Medulla oblongata (tissue), 1 donor: Measurements from ENCODE around the gene PRM3.

Experiments used
- DNase-seq: peaks from one replicate; pipeline ENCODE4 v3.0.0-alpha.2; 2015; ENCODE audit errors: extremely low spot score

PRM3 gene

DNA sequence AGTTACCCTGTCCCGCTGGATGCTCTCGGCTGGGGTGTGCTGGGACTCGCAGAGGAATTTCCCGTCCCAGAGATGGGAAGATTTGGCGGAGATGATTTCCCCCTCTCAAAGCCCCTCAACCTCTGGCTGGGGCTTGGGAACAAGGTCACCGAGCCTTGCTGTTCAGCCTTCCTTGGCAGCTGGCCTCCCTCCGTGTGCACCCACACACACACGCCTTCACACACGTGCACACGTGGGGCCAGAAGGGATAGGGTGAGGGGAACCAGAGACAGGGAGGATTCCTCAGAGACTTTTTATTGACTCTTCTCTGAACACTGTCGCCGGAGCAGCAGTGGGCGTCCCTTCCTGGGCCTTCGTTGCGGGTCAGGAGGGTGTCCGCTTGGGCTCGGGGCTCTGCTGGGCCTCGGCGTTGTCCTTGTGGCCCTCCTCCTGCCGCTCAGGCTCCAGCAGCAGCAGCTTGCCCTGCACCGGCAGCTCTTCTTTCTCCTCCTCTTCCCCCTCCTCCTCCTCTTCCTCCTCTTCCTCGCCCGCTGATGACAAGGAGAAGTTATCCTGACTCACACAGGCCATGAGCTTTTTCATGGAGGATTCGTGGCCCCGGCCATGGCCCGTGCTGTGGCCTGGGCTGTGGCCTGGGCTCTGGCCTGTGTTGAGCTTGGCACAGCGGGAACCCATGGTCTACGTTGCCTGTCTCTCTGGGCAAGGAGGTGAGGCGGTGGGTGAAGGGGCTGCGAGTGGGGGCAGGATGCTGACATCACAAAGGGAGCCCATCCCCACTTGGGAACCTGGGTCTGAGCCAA, at the start of gene PRM3:
Gene PRM3 (minus strand): TSS at position 709 of the 800 bp plus-strand sequence. CDS start 34 bp downstream, at position 675.
- no peak for DNase-seq

DNA sequence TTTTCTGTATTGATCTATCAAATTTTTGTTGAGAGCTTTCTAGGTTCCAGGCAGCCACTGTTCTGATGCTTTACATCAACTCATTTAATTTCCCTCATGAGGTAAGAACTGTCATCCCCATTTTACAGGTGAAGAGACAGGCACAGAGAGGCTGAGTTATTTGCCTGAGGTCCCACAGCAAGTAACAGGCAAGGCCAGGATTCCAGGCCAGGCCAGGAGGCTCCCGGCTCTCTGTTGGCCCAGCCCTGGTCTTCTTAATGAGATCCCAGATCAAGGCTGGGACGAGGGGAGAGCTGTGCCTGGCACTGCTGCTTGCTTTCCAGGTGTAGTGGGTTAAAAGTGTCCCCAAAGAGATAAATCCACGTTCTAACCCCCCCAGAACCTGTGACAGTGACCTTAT, 49.4 kb upstream of the PRM3 start:
- DNase-seq: no peak

- no peak for DNase-seq
Observed at GRCh38 chr16:11321662-11322061, 48.2 kb upstream of the PRM3 start.

DNA sequence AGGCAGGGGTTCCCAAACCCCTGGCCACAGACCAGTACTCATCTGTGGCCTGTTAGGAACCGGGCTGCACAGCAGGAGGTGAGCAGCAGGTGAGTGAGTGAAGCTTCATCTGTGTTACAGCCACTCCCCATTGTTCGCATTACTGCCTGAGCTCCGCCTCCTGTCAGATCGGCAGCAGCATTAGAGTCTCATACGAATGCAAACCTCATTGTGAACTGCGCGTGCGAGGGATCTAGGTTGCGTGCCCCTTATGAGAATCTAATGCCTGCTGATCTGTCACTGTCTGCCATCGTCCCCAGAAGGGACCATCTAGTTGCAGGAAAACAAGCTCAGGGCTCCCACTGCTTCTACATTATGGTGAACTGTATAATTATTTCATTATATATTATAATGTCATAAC, 46.7 kb upstream of the PRM3 start:
- no peak for DNase-seq

GRCh38 chr16:11319529-11320146, 46.2 kb upstream of the PRM3 start:
- no peak for DNase-seq

DNA sequence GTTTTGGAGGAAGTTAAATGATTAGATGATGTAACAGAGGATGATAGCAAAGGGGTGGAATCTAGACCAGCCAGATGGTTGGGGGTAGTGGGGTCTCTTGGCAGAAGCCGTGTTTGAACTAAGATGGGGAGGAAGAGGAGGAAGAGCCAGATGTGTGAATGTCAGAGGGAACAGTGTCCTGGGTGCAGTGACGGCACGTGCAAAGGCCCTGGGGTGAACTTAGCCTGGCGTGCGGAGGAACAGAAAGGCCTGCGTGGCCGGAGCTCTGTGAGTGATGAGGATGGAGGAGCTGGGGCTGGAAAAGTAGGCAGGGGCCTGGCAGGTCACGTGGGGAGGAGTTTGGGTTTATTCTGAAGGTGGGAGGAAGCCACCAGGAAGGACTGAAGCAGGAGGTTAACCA, 45.4 kb upstream of the PRM3 start:
- no peak for DNase-seq

GRCh38 chr16:11316331-11317015, 43.0 kb upstream of the PRM3 start:
- no peak for DNase-seq

DNA sequence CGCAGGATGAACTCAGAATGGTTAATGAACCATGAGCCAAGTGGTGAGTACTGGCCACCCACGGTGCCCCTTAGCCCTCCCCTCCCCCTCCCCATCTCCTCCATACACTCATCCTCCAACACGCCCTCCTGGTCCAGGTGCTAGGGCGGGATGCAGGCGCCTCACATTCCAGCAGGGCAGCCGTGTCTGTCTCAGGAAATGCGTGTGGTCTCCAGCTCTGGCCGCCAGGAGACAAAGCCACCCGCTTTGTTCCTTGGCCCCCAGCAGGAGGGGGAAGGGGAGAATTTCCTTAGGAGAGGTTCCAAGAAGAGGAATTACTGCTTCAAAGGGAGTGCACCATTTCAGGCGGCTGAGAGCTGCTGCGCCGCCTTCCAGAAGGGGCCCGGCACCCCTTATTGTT, 42.1 kb upstream of the PRM3 start:
- no peak for DNase-seq

- DNase-seq: no peak
Observed at GRCh38 chr16:11314309-11314894, 41.0 kb upstream of the PRM3 start.

GRCh38 chr16:11313493-11314308, 40.3 kb upstream of the PRM3 start:
- no peak for DNase-seq

DNA sequence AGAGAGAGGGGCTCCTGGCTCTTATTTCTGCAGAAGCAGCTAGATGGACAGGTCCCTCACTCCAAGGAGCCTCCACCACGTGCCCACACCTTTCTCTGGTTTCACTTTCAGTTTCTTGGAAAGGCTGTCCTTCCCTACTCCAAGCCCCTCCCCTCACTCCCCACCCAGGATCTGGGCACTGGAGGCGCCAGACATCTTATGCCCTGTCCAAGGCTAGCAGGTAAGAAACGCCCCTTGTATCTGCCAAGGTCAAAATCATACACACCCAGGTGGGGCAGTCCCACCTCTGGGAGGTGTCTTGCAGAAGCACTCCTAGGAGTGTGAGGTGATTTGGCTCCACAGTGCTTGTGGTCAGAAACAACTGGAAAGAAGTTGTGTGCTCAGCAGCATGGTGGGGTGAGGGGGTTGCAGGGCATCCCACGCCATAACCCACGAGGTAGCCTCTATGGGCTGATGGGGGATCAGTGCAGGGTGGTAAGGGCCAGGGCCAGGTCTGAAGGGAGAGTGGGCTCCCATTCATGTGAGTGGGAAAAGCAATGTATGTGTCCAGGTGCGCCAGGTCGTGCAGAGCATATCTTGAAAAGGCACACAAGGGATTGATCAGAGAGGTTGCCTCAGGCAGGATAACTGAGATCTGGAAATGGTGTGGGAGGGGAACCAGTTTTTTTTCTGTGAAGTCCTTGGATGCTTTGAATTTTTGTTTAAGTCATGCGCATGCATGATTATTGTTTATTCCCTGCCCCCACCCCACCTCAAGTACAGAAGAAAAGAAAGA, 39.5 kb upstream of the PRM3 start:
- DNase-seq: no peak

DNA sequence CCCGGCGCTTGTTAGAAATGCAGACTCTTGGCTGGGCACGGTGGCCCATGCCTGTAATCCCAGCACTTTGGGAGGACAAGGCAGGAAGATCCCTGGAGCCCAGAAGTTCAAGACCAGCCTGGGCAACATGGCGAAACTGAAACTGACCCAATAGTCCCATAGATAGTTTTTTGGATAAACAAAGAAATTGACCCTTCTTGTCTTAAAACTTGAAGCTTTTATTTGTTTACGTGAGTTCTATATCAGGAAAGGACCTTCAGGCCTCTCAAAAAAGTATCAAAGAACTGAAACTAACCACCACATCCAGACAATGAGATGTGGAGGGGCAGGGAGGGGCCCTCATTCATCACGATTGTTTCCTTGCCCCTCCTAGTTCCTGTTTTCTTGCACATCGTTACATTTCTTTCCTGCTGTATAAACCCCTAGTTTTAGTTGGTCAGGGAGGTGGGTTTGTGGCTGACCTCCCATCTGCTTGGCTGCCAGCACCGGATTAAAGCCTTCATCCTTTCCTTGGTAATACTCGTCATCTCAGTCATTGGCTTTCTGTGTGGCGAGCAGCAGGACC, 37.6 kb upstream of the PRM3 start:
- DNase-seq: no peak

- DNase-seq: no peak
Observed at GRCh38 chr16:11310634-11310977, 37.2 kb upstream of the PRM3 start.

GRCh38 chr16:11309895-11310633, 36.6 kb upstream of the PRM3 start:
- no peak for DNase-seq

GRCh38 chr16:11308493-11309283, 35.3 kb upstream of the PRM3 start:
- DNase-seq: no peak

- no peak for DNase-seq
Observed at GRCh38 chr16:11307639-11308492, 34.4 kb upstream of the PRM3 start.

DNA sequence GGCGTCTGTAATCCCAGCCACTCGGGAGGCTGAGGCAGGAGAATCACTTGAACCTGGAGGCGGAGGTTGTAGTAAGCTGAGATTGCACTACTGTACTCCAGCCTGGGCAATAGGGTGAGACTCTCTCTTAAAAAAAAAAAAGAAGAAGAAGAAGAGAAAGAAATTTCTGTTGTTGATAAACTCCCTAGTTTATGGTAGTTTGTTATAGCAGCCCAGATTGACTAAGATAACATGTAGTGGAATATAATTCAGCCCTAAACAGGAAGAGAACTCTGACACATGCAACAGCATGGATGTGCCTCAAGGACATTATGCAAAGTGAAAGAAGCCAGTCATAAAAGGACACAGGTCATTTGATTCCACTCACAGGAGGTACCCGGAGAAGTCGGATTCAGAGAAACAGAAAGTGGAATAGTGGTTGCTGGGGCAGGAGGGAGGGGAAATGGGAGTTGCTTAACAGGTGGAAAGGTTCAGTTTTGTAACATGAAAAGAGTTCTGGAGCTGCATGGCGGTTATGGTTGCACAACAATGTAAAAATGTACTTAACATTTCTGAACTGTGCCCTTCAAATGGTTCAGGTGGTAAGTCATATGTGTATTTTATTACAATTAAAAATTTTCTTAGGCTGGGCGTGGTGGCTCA, 33.7 kb upstream of the PRM3 start:
- no peak for DNase-seq

- no peak for DNase-seq
Observed at GRCh38 chr16:11306381-11306780, 33.0 kb upstream of the PRM3 start.
